Colonic mucosa (tissue), 4 donors: ENCODE data around the gene BMX. TPM values are rescaled to one million over a fixed set of nuclear protein-coding genes. Genes with fewer than 3 reads are reported as not detected.

Experiments used
- DNase-seq: peaks from one replicate; pipeline ENCODE4 v3.0.0-alpha.2; 2020
- H3K27ac ChIP-seq: fragments of 200-600 bp; one replicate; pipeline ENCODE4 v1.8.0; 2021
- H3K27me3 ChIP-seq: fragments of 200-600 bp; one replicate; pipeline ENCODE4 v1.8.0; 2021
- H3K36me3 ChIP-seq: fragments of 200-600 bp; one replicate; pipeline ENCODE4 v1.8.0; 2021
- H3K4me1 ChIP-seq: fragments of 200-600 bp; one replicate; pipeline ENCODE4 v1.8.0; 2021; ENCODE audit warnings: mild to moderate bottlenecking
- H3K4me3 ChIP-seq: fragments of 200-600 bp; one replicate; pipeline ENCODE4 v1.8.0; 2021
- H3K9ac ChIP-seq, 2 donors: one replicate each; pipeline ENCODE4 v1.7.0; 2013; ENCODE audit warnings: control low read depth in 2 of 2, low read depth in 2 of 2, low read length in 2 of 2
- H3K9me3 ChIP-seq: fragments of 200-600 bp; one replicate; pipeline ENCODE4 v1.8.0; 2021
- intact Hi-C: fragments of 100-400 bp; cut with DNase I; formaldehyde crosslinking; loops from one replicate; pipeline ENCODE4 v1.14.1; 2022
- total RNA-seq, 2 donors: library from RNA; stranded (reverse); fragmentation: NEBNext Ultra II Directional in 1 of 2; extraction: Animal tissue kit (Norgen Biotek cat#: 25700) in 1 of 2; gene quantifications; one replicate each; pipeline ENCODE4 v1.2.1, GENCODE V29; 2021
- TF ChIP-seq, protein P1 (sequence below): fragments of 200-600 bp; IDR thresholded peaks from one replicate; pipeline ENCODE4 v1.8.0; 2022; ENCODE audit warnings: antibody characterized with exemption, mild to moderate bottlenecking
- donor health status: healthy.
- donor health status: DM: no; HTN: no; CAD: no.
- donor health status: DM: no; HTN: no; CAD: no.

BMX gene
- total RNA-seq, 2 donors from 2014 or later = 1.4 to 1.8 TPM

DNA sequence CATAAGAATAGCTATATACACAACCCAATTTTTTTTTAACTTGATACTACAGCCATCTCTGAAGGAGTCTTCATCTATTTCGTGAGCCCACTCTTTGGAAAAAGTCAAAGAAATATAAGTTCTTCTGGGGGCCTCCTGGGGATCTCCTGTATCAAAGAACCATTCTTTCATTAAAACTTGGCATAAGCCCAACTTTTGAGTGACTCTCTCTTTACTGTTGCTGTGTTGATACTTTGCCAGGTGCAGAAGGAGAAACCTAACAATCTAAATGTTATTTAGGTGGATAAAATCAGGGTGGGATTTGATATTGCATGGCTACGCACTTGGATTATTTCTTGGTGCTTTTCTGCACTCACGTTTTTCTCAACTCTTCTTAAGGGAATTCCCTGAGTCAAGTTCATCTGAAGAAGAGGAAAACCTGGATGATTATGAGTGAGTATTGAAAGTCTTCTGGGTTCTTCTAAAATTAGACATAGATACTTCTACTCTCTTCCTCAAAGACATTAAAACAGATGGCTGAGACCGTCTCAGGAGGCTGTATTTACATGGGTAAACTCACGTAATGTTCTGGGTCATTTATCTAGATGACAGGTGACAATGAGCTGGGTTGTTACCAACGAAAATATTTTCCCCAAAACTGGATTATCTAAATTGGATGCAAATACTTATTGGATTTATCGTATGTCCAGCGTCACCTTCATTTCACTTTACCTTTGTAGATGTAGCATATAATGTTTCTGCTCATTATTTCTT is 25.2 kb downstream of the BMX start:
- Histone ChIP-seq H3K9me3 (no peaks in the 10 kb centered on the region), H3K4me3 (no peak overlapping the region), H3K4me1 (no peaks in the 10 kb centered on the region), H3K9ac (no peak overlapping the region), H3K36me3 (no peaks in the 10 kb centered on the region), H3K27ac (no peak overlapping the region), H3K27me3 (no peaks in the 10 kb centered on the region)
- intact Hi-C loops = no loop called here
- DNase-seq = no peak
- TF ChIP-seq, protein P1, sequence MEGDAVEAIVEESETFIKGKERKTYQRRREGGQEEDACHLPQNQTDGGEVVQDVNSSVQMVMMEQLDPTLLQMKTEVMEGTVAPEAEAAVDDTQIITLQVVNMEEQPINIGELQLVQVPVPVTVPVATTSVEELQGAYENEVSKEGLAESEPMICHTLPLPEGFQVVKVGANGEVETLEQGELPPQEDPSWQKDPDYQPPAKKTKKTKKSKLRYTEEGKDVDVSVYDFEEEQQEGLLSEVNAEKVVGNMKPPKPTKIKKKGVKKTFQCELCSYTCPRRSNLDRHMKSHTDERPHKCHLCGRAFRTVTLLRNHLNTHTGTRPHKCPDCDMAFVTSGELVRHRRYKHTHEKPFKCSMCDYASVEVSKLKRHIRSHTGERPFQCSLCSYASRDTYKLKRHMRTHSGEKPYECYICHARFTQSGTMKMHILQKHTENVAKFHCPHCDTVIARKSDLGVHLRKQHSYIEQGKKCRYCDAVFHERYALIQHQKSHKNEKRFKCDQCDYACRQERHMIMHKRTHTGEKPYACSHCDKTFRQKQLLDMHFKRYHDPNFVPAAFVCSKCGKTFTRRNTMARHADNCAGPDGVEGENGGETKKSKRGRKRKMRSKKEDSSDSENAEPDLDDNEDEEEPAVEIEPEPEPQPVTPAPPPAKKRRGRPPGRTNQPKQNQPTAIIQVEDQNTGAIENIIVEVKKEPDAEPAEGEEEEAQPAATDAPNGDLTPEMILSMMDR = no peak

DNA sequence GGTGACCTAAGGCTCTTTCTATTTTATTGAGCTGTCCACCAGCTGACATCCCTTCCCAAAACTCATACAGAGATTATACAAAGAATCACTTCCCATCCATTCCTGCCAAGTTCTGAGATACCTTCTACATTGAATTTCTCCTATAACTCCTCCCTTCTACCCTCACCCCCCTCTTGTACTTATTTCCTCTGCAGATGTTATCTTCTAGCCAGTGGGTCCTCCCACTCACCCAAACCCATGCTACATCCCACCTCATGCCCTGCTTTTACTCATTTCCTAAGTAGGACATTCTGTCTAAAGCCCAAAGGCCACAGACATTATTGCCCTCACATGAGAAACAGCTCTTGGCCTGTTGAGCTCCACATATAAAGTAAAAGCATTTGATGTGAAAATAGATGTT is 28.6 kb downstream of the BMX start:
- H3K27me3 ChIP-seq = no peaks in the 10 kb centered on the region
- no peak for DNase-seq
- no peaks in the 10 kb centered on the region for H3K4me1 ChIP-seq
- H3K9ac ChIP-seq = no peak overlapping the region
- no peak overlapping the region for H3K27ac ChIP-seq
- no peaks in the 10 kb centered on the region for H3K36me3 ChIP-seq
- intact Hi-C loops = no loop called here
- H3K4me3 ChIP-seq = no peak overlapping the region
- no peaks in the 10 kb centered on the region for H3K9me3 ChIP-seq
- TF ChIP-seq, protein P1 = no peak

DNA sequence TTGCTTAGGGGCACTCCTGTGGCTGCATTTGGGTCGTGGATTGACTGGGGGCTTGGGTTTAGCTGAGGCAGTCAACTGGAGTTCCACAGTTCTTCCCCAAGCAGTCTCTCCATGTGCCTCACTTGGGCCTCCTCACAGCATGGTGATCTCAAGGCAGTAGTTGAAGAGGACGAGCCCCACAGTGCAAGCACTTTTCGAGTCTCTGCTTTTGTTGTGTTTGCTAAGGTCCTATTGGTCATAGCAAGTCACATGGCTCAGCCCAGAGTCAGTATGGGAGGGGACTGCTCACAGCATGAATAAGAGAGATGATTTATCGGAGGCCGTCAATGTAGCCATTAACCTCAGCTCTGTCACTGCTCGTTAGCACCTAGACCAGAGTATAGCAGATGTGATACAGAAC is 29.7 kb downstream of the BMX start:
- Histone ChIP-seq H3K4me3 (no peak overlapping the region), H3K9me3 (no peaks in the 10 kb centered on the region), H3K4me1 (no peaks in the 10 kb centered on the region), H3K9ac (no peak overlapping the region), H3K27me3 (no peaks in the 10 kb centered on the region), H3K27ac (no peak overlapping the region), H3K36me3 (no peaks in the 10 kb centered on the region)
- no peak for DNase-seq
- intact Hi-C loops = no loop called here
- TF ChIP-seq, protein P1 = no peak

DNA sequence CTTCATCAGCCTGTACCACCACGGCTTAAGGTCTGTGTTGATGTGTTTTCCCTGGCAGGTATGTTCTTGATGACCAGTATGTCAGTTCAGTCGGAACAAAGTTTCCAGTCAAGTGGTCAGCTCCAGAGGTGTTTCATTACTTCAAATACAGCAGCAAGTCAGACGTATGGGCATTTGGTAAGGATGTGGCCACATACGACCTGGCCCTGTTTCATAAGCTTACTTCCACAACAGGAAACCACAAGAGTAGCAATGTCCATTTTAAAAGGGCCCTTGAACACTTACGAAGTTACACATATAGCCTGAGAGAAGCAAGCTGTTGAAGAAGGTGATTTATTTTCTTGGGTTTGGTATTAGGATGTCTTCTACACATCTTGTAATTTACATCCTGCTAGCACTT is 46.1 kb downstream of the BMX start:
- no peak overlapping the region for H3K9ac ChIP-seq
- H3K4me3 ChIP-seq = no peak overlapping the region
- no peak for DNase-seq
- H3K27me3 ChIP-seq = no peaks in the 10 kb centered on the region
- no peaks in the 10 kb centered on the region for H3K36me3 ChIP-seq
- TF ChIP-seq, protein P1 = no peak
- intact Hi-C loops = no loop called here
- no peaks in the 10 kb centered on the region for H3K9me3 ChIP-seq
- no peak overlapping the region for H3K27ac ChIP-seq
- H3K4me1 ChIP-seq = no peaks in the 10 kb centered on the region

DNA sequence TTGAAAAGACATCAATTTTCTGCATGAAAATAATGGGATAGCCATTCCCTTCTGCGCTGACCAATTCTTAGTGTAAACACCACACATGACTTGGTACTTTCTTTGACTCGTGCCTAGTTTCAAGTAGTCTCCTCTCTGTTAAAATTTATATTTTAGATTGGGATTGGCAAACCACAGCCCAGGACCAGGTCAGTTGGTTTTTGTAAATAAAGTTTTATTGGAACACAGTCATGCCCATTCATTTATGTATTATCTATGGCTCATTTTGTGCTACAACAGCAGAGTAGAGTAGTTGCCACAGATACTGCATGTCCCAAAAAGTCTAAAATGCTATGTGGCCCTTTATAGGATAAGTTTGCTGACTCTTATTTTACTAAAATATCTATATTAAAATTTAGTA is 46.7 kb downstream of the BMX start:
- H3K9me3 ChIP-seq = no peaks in the 10 kb centered on the region
- no peak overlapping the region for H3K4me3 ChIP-seq
- H3K36me3 ChIP-seq = no peaks in the 10 kb centered on the region
- H3K9ac ChIP-seq = no peak overlapping the region
- intact Hi-C loops = no loop called here
- no peak for DNase-seq
- H3K27ac ChIP-seq = no peak overlapping the region
- no peaks in the 10 kb centered on the region for H3K4me1 ChIP-seq
- TF ChIP-seq, protein P1 = no peak
- no peaks in the 10 kb centered on the region for H3K27me3 ChIP-seq
